GM12872 (cell line): ENCODE results near the gene C16orf92.

Experiments used
- TF ChIP-seq, protein P1 (sequence below): IDR thresholded peaks from 3 replicates; pipeline ENCODE4 v1.5.1; 2011; ENCODE audit warnings: low read depth, mild to moderate bottlenecking, low read length, moderate library complexity; ENCODE audit not compliant: insufficient read depth

Gene C16orf92, protein sequence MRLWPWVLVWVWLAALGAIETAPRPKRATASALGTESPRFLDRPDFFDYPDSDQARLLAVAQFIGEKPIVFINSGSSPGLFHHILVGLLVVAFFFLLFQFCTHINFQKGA

DNA sequence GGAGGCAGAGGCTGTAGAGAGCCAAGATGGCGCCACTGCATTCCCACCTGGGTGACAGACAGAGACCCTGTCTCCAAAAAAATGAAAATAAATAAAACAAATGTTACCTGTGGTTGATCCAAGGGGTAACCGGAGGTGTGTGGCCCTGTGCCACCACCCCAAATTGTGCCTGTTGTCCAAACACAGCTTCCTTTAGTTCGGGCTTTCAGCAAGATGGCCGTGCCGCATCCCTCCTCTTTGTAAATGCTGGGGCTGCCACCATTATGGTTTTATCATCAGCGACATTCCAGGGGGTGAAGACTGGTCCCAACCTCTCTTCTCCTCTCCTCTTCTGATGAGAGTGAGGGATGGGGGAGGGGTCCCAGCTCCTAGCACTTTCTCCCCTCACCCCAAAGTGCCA is at the start of gene C16orf92:
Gene C16orf92, plus strand, starts transcription at position 312 of the 400 bp plus-strand sequence. CDS start 143 bp downstream, outside the sequence.
- TF ChIP-seq, protein P1, sequence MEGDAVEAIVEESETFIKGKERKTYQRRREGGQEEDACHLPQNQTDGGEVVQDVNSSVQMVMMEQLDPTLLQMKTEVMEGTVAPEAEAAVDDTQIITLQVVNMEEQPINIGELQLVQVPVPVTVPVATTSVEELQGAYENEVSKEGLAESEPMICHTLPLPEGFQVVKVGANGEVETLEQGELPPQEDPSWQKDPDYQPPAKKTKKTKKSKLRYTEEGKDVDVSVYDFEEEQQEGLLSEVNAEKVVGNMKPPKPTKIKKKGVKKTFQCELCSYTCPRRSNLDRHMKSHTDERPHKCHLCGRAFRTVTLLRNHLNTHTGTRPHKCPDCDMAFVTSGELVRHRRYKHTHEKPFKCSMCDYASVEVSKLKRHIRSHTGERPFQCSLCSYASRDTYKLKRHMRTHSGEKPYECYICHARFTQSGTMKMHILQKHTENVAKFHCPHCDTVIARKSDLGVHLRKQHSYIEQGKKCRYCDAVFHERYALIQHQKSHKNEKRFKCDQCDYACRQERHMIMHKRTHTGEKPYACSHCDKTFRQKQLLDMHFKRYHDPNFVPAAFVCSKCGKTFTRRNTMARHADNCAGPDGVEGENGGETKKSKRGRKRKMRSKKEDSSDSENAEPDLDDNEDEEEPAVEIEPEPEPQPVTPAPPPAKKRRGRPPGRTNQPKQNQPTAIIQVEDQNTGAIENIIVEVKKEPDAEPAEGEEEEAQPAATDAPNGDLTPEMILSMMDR = no peak

DNA sequence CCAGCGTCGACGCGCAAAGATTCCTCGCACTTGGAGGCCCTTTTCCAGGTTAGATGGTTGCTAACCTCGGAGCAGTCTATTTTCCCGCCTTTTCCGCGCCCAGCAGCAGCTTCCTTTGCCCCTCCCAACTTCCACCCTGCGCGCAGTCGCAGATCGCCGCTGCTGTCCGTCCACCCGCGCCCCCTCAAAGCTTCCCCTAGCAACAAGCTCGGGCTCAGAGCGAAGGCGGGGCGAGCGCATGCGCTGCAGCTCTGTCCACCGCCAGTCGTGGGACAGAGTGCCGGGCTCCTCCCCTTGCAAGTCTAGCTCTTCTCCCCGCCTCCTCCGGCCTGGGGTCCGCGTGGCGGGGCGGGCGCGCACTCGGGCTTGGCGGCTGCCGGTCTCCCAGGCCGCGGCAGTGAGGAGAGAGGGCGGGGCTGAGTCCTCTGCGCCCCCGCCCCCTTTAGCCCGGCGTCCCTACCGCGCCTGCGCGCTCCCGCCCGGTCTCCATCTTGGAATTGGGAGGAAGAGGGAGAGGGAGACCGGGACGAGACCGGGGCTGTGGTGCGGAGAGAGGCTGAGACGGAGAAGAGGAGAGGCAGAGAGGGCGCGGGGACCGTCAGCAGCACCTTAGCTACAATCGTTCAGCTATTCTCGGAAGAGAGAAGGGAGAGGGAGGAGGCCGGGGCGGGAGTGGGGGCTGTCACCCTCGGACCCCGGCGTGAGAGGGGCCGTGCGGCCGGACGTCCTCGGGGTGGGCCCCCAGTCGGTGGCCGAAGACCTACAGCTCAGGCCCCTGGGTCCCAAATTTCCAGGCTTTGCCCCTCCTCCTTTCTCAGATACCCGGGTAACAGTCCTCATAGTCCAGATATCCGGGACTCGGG is 49.4 kb upstream of the C16orf92 start, which contains the start of gene TAOK2:
Gene TAOK2, plus strand, starts transcription at position 485 of the 863 bp plus-strand sequence. CDS start 3,905 bp downstream, outside the sequence.
- TF ChIP-seq, protein P1 = no peak

DNA sequence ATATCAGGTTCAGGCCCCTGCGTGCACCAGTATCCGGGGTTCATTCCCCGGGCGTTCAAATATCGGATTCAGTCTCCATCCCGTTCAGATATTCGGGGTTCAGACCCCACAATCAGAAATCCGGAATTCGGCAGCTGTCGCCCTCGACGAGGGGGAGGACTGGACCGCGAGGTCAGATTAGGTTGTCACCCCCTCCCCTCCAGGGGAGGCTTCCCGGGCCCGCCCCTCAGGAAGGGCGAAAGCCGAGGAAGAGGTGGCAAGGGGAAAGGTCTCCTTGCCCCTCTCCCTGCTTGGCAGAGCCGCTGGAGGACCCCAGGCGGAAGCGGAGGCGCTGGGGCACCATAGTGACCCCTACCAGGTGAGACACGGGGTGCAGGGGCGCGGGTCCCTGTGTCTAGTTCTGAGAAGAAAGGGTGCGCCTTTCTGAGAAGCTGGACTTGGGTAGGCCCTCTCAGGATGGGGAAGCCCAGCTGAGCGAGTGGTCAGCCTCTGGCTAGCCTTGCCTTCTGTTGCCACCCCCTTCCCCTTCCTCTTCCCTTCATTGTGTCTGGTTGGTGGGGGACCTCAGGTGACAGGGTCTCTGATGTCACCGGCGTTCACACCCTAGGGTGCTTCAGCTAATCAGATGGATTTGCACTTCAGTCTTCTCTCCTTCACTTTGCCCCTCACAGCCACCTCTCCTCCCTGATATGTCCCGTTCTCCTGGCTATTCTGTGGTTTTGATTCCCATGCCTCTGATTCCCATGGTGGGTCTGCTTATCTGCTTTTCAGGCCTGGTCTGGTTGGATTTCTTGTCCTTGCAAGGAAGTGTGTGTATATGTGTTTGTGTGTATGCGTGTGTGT is 48.5 kb upstream of the C16orf92 start:
- TF ChIP-seq, protein P1 = no peak

DNA sequence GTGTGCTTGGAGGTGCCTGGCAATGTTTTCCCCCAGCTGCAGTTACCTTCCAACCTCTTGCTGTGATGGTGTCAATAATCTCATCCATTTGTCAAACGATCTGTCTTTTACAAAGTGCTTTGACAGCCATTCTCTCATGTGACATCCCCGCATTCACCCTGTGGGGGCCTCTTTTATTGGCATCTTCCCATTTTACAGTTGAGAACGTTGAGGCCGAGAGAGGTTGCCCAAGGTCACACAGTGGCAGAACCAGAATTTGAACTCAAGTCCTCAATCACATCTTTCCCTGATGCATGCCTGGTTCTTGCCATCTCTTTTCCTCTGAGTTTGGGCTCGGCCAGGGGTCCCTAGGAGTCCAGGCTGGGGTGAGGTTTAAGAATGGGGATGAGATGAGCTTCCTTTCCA is 47.9 kb upstream of the C16orf92 start:
- TF ChIP-seq, protein P1 = no peak

DNA sequence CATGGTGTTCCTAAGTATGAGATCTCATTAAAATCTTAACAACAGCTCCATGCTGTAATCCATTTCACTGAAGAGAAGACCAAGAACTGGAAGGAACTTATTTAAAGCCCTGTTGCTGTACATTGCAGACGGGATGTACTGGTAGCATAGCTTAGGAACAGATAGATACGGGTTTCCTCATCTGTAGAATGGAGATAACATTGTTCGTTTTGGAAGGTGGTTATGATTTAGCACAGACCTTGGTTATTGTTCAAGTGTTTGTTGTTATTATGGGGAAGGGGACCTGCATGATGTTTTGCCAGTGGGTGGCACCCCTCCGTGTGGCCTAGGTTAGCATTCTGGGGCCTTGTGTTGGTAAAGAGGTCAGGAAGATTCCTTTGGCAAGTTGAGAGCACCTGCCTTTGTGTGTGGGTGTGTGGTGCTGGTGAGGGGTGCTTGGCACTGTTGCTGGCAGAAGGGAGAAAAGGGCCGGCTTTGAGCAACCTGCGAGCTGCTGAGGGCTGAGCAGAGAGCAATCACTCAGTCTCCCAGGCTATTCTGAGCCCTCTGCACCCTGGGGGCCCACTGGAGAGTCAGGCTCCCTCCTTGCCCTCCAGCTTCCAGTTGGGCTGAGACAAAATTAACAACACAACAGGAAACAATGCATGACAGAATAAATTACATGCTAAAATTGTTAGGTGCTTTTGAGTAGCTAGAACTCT is 47.0 kb upstream of the C16orf92 start:
- TF ChIP-seq, protein P1 = no peak

DNA sequence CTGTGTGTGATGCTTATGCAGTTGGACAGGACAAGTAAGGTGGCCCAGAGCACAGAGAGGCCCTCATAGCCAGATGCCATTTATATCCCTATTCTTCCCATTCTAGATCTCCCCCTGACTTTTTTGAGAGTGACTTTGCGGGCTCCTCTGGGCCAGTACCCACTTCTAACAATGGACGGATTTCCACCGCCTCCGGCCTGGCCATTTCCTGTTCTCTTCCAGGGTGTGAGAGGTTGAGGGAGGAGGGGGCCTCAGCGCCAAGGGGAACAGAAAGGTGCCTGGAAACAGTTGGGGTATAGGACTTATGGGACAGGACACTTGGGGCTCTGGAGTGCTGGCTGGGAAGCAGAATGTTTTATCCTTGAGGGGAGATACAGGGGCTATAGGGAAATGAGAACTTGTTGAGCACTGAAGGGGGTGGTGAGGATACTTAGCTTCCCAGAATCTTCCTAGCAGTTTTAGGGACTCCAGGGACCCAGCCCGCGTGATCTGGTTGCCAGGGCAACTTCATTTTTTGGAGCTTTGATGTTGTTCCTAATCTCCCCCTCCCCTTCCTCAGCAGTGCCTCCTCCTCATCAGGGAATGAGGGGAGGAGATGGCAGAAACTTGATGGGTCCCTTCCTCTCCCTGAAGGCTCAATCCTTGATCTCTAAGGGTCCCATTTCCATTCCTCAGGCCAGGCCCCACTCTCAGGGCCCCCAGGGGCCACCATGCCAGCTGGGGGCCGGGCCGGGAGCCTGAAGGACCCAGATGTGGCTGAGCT is 45.8 kb upstream of the C16orf92 start:
- TF ChIP-seq, protein P1 = no peak
